Endometrial microvascular endothelial cells (primary cell): ENCODE measurements around the gene BMPR1B. TPM values are rescaled to one million over a fixed set of nuclear protein-coding genes. Genes with fewer than 3 reads are reported as not detected.

ENCODE experiments used
- in situ Hi-C: cut with HindIII; loops from 2 replicates; pipeline ENCODE4 v1.10.0; 2017; ENCODE audit warnings: low sequenced_read_pairs, low pct_unique_long_range_greater_than_20kb; ENCODE audit errors: inconsistent ontology term
- total RNA-seq: library from RNA; depleted of rRNA; stranded (reverse); fragments of >200 nt; gene quantifications from one replicate; pipeline ENCODE4 v1.2.3, GENCODE V29; 2015; ENCODE audit errors: inconsistent ontology term

Gene BMPR1B
- not detected for total RNA-seq

GRCh38 chr4:94757192-94758140, at the start of gene BMPR1B:
Gene BMPR1B (plus strand): TSS chr4:94757955. CDS start chr4:95104425, 346,470 bp downstream.
- in situ Hi-C loops = no loop called here

GRCh38 chr4:94711635-94712034, 46.1 kb upstream of the BMPR1B start:
- in situ Hi-C loops = no loop called here

- in situ Hi-C loops = no loop called here
Measured at GRCh38 chr4:94714365-94715160, 43.2 kb upstream of the BMPR1B start.

DNA sequence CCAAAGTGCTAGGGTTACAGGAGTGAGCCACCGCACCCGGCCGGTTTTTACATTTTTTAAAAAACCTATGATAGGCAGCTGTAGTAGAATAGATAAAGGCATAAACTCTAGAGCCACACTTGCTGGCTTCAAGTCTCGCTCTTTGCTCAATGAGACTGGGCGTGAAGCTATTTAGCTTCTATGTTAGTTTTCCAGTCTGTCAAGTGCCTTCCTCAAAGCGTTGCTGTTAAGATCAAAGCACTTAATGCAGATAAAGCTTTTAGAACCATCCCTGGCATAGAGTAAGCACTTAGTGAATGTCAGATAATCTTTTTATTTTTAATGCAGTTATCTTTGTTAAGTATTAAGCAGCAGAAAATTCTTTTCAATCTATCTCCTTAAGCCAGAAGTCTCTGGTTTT, 42.0 kb upstream of the BMPR1B start:
- in situ Hi-C loops = no loop called here

DNA sequence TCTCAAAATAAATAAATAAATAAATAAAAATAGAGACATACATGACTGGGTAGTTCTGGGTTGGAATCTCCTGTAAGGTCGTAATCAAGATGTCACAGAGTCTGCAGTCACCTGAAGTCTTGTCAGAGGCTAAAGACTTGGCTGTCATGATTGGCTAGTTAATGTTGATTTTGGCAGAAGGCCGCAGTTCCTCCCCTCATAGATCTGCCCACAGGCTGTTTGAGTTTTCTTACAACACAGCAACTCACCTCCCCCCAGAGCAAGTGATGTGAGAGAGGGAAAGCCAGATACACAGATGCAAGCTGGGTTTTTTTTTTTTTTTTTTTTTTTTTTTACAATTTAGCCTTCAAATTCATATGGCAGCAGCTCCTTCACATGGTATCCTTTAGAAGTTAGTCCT, 36.4 kb upstream of the BMPR1B start:
- in situ Hi-C loops = no loop called here

DNA sequence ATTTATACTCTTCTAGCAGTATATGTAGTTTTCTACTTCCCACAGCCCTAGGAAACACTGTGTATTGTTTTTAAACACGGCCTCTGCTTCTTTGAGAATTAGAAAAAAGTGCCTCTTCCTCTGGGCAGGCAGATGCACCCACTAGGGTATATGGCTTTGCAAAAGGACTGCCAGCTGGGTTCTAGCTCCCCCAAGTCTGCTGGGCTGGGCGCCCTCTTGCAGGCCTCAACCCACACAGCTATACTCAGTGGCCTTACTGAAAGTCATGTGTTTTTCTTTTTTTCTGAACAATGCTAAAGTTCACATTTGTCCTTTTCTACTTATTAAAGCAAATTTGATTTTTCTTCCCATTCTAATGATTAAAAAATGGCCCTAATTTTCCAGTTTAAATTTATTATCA, 35.5 kb upstream of the BMPR1B start:
- in situ Hi-C loops = no loop called here

DNA sequence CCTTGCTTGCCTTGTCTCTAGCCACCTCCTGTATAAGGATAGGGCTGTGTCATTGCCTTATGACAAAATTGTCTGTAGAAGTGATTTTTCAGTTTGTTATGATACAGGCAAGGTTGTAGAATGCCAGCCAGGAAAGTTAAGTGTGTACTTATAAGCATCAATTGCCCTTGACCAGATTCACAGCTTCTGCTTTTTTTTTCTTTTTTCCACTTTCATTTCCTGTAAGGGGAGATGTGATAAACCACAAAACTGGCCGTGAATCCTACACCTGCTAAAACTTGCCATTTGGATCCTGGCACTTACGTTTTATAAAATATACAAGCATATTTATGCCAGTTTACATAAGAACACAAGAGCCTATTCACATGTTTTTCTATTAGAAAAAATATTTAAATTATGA, 35.0 kb upstream of the BMPR1B start:
- in situ Hi-C loops = no loop called here

- in situ Hi-C loops = no loop called here
Measured at GRCh38 chr4:94724016-94724790, 33.6 kb upstream of the BMPR1B start.

DNA sequence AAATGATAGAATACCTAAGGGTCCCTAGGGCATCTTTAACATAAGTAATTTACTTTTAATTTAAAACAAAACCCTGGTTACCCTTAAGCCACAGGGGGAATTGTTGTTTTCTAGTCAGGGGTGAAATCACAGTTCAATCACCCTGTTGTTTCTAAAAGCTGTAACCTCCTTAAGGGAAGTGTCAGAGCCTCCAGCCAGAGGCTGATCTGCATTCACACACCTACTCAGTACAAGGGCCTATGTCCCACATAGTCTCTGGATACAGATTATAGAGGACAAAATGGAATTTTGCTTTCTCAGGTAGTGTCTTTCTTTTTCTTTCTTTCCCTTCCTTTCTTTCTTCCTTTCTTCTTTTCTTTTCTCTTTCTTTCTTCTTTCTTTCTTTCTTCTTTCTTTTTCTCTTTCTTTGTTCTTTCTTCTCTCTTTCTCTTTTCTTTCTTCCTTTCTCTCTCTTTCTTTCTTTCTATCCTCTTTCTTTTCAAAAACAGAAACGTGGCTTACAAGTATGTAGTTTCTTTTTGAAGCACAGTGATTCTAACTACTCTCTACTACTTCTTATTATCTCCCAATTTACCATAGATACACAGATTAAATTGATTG, 31.1 kb upstream of the BMPR1B start:
- in situ Hi-C loops = no loop called here

- in situ Hi-C loops = no loop called here
Measured at GRCh38 chr4:94728056-94728766, 29.5 kb upstream of the BMPR1B start.

- in situ Hi-C loops = no loop called here
Measured at GRCh38 chr4:94732358-94732698, 25.4 kb upstream of the BMPR1B start.

- in situ Hi-C loops = no loop called here
Measured at GRCh38 chr4:94739741-94740140, 18.0 kb upstream of the BMPR1B start.

DNA sequence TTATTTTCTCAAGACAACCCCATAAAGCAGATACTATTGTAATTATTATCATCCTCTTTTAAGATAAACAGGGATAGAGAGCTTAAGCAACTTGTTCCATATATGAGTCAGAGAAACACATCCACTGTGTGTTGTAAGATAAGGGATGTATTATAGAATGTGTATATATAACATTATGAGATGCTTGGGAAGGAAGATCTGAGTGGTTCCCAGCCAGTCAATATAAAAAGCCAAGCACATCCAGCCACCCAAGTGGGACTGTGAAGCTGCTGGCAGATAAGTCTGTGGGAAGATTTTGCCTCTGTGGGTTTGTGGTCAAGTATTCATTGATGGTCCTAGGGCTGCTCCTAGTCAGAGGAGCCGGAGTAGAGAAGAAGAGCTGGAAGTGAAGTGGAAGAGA, 16.5 kb upstream of the BMPR1B start:
- in situ Hi-C loops = no loop called here

DNA sequence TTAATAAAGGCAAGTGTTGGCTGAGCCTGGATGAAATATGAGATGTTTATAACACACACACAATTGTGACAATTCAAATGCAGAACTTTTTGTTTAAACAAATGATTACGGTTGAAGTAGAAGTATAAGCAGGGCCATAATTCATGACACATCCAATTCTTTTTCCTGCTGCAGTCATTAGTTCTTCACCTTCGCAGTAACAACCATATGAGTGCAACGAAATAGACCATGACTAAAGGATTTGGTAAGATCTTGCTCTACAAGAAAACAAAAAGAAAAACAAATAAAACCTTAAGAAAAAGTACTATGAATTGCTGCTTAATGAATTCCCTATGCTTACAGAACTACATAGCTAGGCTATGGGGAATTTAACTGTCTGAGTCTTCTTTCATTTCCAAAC, 13.9 kb upstream of the BMPR1B start:
- in situ Hi-C loops = no loop called here

- in situ Hi-C loops = no loop called here
Measured at GRCh38 chr4:94744850-94745249, 12.9 kb upstream of the BMPR1B start.

DNA sequence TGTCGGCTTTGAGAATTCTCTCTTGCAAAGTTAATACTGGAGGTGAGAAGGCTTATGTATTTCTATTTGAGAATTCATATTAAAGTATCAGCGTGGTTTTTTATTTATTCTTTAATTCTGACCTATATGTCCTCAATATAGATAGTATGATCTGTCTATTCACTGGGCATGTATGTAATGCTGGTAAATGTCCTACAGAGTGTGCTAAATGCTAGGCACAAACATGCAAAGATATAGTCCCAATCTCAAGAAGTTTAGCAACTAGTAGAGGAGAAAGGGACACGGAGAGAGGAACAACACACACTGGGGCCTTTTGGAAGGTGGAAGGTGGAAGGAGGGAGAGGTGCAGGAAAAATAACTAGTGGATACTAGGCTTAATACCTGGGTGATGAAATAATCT, 11.0 kb upstream of the BMPR1B start:
- in situ Hi-C loops = no loop called here

GRCh38 chr4:94758141-94758699, 465 bp downstream of the BMPR1B start:
- in situ Hi-C loops = no loop called here
